HG02642 (cell line): ENCODE measurements around the gene NSMCE1.
"Not testable (repeated sequence)": the region's sequence is repeated elsewhere in the genome, so short reads cannot be mapped to it uniquely, and the experiment has no call there.

Source experiments
- ATAC-seq: cut with Tn5 transposase; IDR thresholded peaks from one replicate; pipeline ENCODE4 v1.9.1; 2021; ENCODE audit warnings: mild to moderate bottlenecking; ENCODE audit not compliant: unreplicated experiment, poor library complexity

NSMCE1 gene

DNA sequence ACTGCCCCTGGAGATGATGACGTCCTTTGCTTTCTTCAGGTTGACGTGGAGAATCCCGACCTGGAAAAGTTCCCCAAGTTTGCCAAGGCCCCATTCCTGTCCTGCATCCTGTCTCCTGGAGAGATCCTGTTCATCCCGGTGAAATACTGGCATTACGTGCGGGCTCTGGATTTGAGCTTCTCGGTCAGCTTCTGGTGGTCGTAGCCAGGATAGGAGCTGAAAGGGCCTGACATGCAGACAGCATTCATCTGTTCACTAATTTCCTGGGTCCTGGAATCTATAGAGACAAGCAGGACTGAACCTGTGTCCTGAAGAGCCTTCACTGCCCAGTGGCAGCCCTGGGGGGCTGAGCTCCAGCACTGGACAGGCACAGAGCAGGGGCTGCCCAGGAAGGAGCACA lies 48.0 kb downstream of the NSMCE1 start:
- no peak for ATAC-seq

DNA sequence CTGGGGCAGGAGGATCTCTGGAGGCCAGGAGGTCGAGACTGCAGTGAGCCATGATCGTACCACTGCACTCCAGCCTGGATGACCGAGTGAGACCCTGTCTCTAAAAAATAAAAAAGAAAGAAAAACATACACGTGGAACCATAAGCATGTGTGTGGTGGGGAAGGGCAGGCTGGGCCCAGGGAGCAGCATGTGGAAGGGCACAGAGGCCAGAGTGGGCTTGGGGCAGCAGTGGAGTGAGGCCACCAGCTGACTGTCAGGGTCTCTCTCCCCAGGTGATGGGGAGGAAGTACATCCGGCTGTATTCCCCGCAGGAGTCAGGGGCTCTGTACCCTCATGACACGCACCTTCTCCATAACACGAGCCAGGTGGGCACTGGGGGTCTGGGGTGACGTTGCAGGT lies 48.5 kb downstream of the NSMCE1 start:
- no peak for ATAC-seq

DNA sequence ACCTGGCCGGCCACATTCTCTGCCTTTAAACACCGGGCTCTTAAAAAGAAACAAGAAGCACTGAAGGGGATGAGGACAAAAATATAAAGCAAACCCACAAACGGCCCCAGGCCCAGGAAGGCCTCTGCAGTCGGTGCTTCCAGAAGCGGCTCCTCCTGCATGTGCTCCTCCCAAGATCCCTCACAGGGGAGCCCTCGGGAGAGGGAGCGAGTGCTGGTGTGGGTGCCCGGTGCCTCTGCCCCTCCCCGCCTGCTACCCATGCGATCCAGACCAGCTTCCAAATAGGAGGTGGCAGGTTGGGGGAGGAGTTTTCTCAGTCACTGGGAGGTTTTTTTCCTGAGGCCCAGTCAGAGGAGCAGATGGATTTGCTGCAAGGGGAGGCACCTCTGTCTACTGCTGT lies 49.4 kb downstream of the NSMCE1 start:
- no peak for ATAC-seq

- ATAC-seq = no peak
These were observed 49.8 kb downstream of the NSMCE1 start for GRCh38 chr16:27218756-27219155.

GRCh38 chr16:27217256-27217655 lies 51.3 kb downstream of the NSMCE1 start:
- ATAC-seq = no peak

DNA sequence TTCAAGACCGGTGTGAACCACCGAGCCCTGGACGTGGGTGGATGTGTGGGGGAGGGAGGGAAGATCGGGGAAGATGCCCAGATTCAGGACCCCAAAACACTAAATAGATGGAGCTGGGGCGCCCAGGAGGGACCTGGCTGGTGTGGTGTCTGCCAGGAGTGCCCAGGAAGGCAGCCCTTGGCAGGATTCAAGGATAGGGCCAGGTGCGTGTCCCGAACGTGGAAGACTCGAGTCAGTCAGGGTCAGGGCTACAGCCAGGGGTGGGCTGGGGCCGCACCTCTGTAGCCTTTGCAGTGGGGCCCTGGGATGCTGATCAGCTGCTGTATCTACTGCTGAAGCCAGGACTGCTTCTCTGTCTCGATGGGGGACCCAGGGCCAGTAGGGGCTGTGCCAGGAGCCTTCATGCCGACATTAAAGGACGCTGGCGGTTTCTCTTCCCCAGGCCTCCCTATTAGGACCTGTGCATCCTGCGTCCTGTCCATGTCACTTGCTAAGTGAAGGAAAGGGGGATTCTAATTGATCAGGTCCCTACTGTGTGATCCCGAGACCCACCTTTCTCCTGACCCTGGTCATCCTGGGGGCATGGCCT lies 52.2 kb downstream of the NSMCE1 start:
- ATAC-seq = no peak

GRCh38 chr16:27215660-27216059 lies 52.9 kb downstream of the NSMCE1 start:
- ATAC-seq = no peak

DNA sequence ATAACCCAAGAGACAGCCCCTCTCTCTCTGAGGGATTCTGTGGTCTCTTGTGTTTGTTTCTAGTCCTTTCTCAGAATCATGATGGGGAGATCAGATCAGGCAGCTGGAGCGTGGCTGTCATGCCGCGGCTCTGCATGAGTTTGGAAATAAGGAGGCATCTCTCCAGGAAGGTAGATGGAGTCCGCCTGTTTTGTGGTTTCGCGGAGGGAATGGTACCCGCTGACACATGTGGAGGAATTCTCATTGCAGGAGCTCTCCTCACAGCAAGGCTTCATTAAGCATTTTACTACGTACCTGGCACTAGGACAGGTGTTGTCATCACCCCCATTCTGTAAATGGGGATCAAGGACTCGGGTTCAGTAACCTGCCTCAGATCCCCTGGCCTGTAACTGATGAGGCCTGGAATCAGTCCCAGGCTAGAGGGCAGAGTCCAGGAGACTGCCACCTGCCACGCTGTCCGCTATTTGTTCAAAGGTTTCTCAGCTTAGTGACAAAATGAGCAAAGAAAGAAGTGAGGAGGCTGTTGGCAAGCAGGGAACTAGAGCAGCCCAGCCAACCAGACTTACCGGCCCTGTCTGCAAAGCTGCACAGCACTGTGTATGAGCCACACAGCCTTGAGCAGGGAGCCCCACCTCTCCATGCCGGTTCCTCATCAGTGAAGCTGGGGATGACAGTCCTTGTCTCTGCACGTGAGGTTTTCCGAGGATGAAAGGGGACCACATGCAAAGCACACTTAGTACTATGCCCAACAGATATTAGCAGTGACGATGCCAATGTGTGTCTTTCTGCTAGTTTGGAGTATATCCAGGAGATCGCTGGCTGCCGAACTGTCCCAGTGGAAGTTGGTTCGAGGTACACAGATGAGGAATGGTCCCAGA lies 54.2 kb downstream of the NSMCE1 start:
- ATAC-seq = no peak

- no peak for ATAC-seq
These were observed 57.5 kb downstream of the NSMCE1 start for GRCh38 chr16:27211026-27211425.

GRCh38 chr16:27210174-27210573 lies 58.4 kb downstream of the NSMCE1 start:
- no peak for ATAC-seq

DNA sequence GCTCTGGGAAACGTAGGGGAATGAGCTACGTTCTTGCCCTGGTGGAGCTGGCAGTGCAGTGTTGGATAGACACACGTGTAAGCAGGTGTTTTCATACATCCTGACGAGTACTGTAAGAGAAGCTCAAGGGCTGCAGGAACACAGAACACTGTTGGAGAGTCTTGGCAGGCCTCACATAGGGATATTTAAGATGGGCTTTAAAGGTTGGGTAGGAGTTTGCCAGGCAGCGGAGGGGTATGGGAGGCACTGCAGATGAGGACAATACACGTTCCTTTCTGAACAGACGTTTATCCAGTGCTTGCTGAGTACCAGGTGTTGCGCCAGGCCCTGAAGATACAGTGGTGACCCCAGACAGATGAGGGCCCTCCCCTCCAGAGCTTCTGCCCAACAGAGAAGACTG lies 59.0 kb downstream of the NSMCE1 start:
- ATAC-seq = no peak

DNA sequence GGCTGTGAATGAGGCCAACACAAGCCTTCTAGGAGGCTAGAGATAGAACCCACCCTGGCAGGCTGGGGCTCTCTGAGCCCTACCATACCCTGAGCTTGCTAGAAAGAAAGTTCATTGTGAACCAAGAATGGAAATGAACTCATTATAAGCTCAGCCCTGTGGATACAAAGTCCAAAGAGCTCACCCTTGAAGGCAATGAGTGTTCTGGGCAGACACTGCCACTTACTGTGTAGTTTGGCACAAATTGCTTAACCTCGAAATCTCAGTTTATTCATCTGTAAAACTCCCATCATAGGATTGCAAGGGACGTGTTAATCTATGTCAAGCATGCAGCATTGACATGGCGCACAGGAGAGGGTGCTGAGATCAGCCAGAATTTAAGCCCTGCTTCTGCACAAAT lies 59.8 kb downstream of the NSMCE1 start:
- ATAC-seq = no peak

GRCh38 chr16:27208081-27208680 lies 60.4 kb downstream of the NSMCE1 start:
- no peak for ATAC-seq

DNA sequence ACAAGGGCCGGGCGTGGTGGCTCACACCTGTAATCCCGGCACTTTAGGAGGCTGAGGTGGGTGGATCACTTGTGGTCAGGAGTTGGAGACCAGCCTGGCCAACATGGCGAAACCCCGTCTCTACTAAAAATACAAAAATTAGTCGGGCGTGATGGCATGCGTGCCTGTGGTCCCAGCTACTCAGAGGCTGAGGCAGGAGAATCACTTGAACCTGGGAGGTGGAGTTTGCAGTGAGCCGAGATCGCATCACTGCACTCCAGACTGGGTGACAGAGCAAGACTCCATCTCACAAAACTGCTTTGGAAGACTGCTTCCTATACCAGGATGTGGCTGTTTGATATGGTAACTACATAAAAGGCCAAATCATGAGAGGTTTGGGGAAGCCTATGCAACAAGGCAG lies 61.5 kb downstream of the NSMCE1 start:
- ATAC-seq = not testable (repeated sequence)

GRCh38 chr16:27205423-27206065 lies 63.0 kb downstream of the NSMCE1 start:
- ATAC-seq = no peak

- no peak for ATAC-seq
These were observed 64.2 kb downstream of the NSMCE1 start for GRCh38 chr16:27204312-27204915.

DNA sequence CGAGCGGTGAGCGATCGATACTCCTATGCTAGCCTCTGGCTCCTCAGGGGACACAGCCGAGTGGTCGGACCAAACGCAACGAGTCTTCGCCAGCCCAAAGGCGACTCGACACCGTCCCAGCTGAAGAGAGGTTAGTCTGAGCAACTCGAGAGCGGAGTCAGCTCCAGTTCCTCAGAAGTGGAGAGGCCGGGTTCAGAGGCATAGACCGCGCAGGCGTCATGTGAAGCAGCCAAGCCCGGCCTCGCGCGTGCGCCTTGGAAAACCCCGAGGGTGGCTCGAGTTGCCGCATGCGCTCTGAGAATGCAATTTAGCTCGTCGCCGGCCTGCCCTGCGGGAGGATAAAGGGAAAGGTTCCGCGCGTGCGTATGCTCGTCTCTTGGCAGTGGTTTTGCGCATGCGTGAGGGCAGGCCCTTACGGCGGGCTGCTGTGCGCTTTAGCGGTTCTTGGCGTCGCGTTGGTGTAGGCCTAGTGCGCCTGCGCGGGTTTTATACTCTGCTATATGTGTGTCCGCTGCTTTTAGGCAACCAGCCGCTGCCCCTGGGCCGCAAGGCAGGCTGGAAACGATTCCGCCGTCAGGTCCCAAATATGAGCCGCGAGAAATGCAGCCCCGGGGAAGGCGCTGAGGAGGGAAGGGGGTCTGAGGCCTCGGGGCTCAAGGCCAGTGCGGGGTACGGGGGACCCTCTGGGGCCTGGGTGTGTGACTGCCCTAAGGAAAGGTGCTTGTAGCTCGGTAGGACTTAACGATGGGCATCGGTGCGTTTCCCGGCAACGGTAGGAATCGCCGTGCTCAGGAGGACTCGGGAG lies 64.9 kb downstream of the NSMCE1 start, which contains the start of gene KDM8:
Gene KDM8 (plus strand): TSS at position 20 of the 805 bp plus-strand sequence. CDS start 6,598 bp downstream, outside the sequence.
- peak; percentile 90 for ATAC-seq

DNA sequence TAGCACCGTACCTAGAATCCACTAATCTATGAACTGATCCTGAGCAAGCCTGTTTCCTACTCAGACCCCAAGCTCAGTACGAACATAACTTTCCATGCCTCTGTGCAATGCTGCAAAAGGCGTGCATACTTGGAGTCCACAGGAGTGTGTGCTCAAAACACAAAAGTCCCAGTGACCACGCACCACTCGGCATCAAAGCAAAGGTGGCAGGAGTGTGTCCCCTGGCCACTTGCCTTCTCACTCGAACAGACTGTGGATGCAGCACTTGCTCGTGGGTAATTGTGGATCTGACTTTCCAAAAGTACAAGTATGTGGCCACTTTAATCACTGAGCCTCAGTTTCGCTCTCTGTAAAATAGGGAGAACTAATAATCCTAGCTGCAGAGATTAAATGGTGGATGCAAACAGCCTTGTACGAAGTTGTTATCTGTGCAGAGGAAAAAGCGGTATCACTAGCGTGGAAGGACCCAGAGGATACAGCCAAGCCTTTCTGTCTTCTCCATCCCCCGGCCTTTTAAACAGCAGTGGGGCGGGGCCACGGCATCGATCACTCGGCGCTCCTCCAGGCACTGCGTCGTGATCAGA lies 65.6 kb downstream of the NSMCE1 start:
- ATAC-seq = peak; percentile 69

DNA sequence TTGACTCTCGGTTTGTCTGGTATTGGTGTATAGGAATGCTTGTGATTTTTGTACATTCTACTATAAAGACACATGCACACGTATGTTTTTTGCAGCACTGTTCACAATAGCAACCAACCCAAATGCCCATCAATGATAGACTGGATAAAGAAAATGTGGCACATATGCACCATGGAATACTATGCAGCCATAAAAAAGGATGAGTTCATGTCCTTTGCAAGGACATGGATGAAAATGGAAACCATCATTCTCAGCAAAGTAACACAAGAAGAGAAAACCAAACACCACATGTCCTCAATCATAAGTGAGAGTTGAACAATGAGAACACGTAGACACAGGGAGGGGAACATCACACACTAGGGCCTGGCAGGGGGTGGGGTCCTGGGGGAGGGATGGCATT lies 67.7 kb downstream of the NSMCE1 start:
- ATAC-seq = not testable (repeated sequence)
